Esophagus muscularis mucosa (tissue), 3 donors: ENCODE measurements around the gene MINK1.

Source experiments
- CTCF ChIP-seq, 3 experiments: fragments of 200-600 bp in 2 of 3; fragments of 450-650 bp in 1 of 3; sonication (generic) in 2 of 3; IDR thresholded peaks; one replicate each; pipeline ENCODE4 v1.5.1; 2017 to 2019; ENCODE audit warnings: antibody characterized with exemption in 3 of 3, mild to moderate bottlenecking in 2 of 3, moderate library complexity in 1 of 3
- EP300 ChIP-seq: sonication (generic); formaldehyde crosslinking; IDR thresholded peaks from one replicate; pipeline ENCODE4 v1.6.1; 2017; ENCODE audit warnings: antibody characterized with exemption

GRCh38 chr17:4942760-4943508 lies 109.8 kb downstream of the MINK1 start:
- TF ChIP-seq CTCF (IDR thresholded peaks at IDR 0.05) (no peak), EP300 (no peak)
